ENCODE data around the gene ATP9B.

Gene ATP9B

GRCh38 chr18:79413901-79414300, 344.7 kb downstream of the ATP9B start:
- H3K9me3 ChIP-seq (ENCODE audit: control insufficient read depth, insufficient read depth, low read depth, low read length): no peaks in the 10 kb centered on the region
- TF ChIP-seq ZNF155 (tag by site-specific recombination; IDR thresholded peaks at IDR 0.05) (no peak), ZNF341 (tag by site-specific recombination; IDR thresholded peaks at IDR 0.05; ENCODE audit: low read depth) (no peak), HOXD13 (CRISPR knock-in tag; IDR thresholded peaks at IDR 0.05; ENCODE audit: borderline replicate concordance) (no peak), ZNF518A (tag by site-specific recombination; conservative IDR thresholded peaks at IDR 0.05; ENCODE audit: low read depth) (no peak), ZNF202 (tag by site-specific recombination; IDR thresholded peaks at IDR 0.05; ENCODE audit: borderline replicate concordance) (no peak), ZNF292 (tag by site-specific recombination; IDR thresholded peaks at IDR 0.05; ENCODE audit: borderline replicate concordance, low read depth) (no peak), ZNF280D (tag by site-specific recombination; IDR thresholded peaks at IDR 0.05) (no peak), SP2 (tag by site-specific recombination; IDR thresholded peaks at IDR 0.05) (no peak), ZSCAN5A (tag by site-specific recombination; IDR thresholded peaks at IDR 0.05) (no peak), ZNF449 (tag by site-specific recombination; IDR thresholded peaks at IDR 0.05) (no peak), ZNF248 (tag by site-specific recombination; IDR thresholded peaks at IDR 0.05) (no peak), ZNF112 (tag by site-specific recombination; IDR thresholded peaks at IDR 0.05) (no peak)
- peaks cover 0 to 27% of the 10 kb centered on the region in 2 experiments; a peak in 1 of 3 replicates for H3K36me3 ChIP-seq (ENCODE audit: control insufficient read depth in 2 of 2, insufficient read depth in 1 of 2, low read length in 2 of 2)
- H3K27ac ChIP-seq (ENCODE audit: extremely low read depth, low read depth, low read length): no peak overlapping the region
- no peaks in the 10 kb centered on the region for H3K4me1 ChIP-seq (ENCODE audit: control insufficient read depth, insufficient read depth, low read length)
- CTCF ChIA-PET: interaction anchor here (0.6 kb wide), 1 partner anchor 426 kb away, joined by 3 read pairs; no protein-coding TSS in a partner anchor
- POLR2A ChIA-PET: interaction anchor here (1.4 kb wide), 1 partner anchor 16 kb away, joined by 3 read pairs; no protein-coding TSS in a partner anchor
- no peak overlapping the region for H3K4me3 ChIP-seq (ENCODE audit: low read depth, low read length)

- no peaks in the 10 kb centered on the region for H3K9me3 ChIP-seq (ENCODE audit: control insufficient read depth, insufficient read depth, low read depth, low read length)
- TF ChIP-seq ZNF426 (tag by site-specific recombination; IDR thresholded peaks at IDR 0.05) (no peak), ZNF548 (tag by site-specific recombination; IDR thresholded peaks at IDR 0.05) (no peak)
- H3K36me3 ChIP-seq (ENCODE audit: control insufficient read depth in 2 of 2, insufficient read depth in 1 of 2, low read length in 2 of 2): peaks cover 0 to 34% of the 10 kb centered on the region in 2 experiments; a peak in 1 of 3 replicates
- H3K4me1 ChIP-seq (ENCODE audit: control insufficient read depth, insufficient read depth, low read length): no peaks in the 10 kb centered on the region
- ChIA-PET POLR2A (no interaction called here), CTCF (interaction anchor here (0.5 kb wide), 1 partner anchor 1299 kb away, joined by 4 read pairs; no protein-coding TSS in a partner anchor)
- H3K27ac ChIP-seq (ENCODE audit: extremely low read depth, low read depth, low read length): no peak overlapping the region
- H3K4me3 ChIP-seq (ENCODE audit: low read depth, low read length): no peak overlapping the region
Measured at GRCh38 chr18:79416022-79416676, 347.0 kb downstream of the ATP9B start.

Data from HEK293 (cell line).